GM19397 (cell line): ENCODE data around the gene IL3.

ENCODE experiments used
- ATAC-seq: cut with Tn5 transposase; IDR thresholded peaks from one replicate; pipeline ENCODE4 v1.9.1; 2021; ENCODE audit warnings: mild to moderate bottlenecking, moderate library complexity; ENCODE audit not compliant: unreplicated experiment

Gene IL3

DNA sequence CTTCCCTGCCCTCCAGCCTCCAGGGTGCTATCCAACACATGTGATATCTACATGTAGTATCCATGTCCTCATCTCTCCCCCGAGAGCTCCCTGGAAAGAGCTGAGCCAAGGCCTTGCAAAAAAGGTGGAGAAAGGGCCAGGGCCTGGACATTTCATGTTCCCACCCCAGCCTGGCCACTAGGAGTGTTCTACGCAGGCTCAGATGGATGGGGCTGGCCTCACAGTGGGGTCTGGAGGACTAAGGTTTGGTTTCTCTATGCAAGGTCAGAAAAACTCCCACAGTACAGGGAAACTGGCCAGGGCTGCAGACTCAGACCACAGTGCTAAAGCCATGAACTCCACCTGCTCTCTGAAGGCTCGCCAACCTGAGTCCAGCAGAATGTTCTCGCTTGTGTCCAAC lies 11.6 kb downstream of the IL3 start:
- no peak for ATAC-seq

DNA sequence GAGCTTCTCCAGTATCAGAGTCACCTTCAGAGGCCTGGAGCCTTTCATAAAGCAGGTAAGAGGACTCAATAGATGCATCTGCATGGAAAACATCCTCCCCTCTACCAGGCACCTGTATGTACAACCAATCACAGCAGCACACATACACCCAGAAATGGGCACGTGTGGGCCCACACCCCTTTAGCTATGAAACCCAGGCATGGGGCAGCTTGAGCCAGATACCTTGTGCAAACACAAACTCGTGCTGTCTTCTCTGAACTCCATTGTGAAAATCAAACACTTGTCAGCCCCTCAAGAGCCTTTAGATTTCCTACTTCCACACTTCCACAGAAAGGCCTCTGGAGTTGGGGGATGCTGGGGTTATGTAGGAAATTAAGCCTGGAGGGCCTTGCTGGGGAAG lies 12.1 kb downstream of the IL3 start:
- ATAC-seq = no peak

- no peak for ATAC-seq
Observed at GRCh38 chr5:132073231-132074013, 13.0 kb downstream of the IL3 start, which contains the start of gene CSF2. Gene CSF2 (plus strand): TSS chr5:132073789. CDS start chr5:132073824, 35 bp downstream.

GRCh38 chr5:132074091-132074771 lies 13.8 kb downstream of the IL3 start:
- ATAC-seq = no peak

DNA sequence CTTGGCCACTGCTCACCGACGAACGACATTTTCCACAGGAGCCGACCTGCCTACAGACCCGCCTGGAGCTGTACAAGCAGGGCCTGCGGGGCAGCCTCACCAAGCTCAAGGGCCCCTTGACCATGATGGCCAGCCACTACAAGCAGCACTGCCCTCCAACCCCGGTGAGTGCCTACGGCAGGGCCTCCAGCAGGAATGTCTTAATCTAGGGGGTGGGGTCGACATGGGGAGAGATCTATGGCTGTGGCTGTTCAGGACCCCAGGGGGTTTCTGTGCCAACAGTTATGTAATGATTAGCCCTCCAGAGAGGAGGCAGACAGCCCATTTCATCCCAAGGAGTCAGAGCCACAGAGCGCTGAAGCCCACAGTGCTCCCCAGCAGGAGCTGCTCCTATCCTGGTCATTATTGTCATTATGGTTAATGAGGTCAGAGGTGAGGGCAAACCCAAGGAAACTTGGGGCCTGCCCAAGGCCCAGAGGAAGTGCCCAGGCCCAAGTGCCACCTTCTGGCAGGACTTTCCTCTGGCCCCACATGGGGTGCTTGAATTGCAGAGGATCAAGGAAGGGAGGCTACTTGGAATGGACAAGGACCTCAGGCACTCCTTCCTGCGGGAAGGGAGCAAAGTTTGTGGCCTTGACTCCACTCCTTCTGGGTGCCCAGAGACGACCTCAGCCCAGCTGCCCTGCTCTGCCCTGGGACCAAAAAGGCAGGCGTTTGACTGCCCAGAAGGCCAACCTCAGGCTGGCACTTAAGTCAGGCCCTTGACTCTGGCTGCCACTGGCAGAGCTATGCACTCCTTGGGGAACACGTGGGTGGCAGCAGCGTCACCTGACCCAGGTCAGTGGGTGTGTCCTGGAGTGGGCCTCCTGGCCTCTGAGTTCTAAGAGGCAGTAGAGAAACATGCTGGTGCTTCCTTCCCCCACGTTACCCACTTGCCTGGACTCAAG lies 14.6 kb downstream of the IL3 start:
- no peak for ATAC-seq

DNA sequence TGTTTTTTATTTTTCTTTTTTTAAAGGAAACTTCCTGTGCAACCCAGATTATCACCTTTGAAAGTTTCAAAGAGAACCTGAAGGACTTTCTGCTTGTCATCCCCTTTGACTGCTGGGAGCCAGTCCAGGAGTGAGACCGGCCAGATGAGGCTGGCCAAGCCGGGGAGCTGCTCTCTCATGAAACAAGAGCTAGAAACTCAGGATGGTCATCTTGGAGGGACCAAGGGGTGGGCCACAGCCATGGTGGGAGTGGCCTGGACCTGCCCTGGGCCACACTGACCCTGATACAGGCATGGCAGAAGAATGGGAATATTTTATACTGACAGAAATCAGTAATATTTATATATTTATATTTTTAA lies 15.2 kb downstream of the IL3 start:
- ATAC-seq = no peak

DNA sequence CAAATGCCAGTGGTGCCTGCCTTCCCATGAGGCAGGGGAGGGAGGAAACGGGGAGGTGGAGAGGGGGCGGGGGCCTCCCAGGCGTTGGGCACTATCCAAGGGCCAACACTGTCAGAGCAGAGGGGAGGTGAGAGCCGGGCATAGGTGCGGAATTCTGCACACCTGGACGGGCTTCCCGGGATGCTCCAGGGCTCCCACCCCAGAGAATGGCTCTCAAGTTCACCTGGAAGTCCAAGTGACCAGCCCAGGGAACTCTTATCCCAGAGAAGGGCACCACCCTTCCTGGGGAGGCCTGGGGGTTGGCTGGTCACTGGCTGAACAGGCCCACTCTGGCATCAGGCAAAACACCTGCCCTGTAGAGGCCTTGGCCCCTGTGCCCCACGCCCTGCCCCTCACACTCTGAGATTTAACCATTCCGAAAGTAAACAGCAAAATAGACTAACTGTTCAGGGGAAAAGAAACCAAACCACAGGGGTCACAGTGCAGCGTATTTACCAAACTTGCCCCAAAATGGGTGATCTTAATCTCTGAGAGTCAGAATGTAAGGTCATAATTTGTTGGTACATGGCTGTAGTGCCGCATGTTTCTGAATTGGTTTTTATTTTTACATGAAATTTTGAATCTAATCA lies 15.9 kb downstream of the IL3 start:
- ATAC-seq = no peak

- ATAC-seq = no peak
Observed at GRCh38 chr5:132076983-132077382, 16.5 kb downstream of the IL3 start.

DNA sequence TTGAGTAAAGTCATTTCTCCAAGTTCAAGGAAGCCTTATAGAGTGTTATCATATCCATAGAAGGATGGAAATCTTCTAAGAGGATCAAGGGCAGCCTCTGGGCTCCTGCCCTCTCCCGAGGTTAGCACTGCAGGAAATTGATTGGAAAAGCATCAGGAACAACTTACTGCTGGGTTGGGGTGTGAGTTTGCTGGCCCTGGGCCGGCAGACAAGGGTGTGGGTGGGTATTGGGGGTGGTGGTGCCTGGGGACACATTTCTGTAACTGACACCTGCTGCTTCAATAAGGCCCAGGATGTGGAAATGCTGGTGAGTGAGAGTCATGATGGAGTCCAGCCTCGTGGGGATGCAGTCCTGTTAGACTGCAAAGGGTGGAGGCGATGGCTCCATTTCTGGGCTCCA lies 18.6 kb downstream of the IL3 start:
- no peak for ATAC-seq

- no peak for ATAC-seq
Observed at GRCh38 chr5:132079619-132080018, 19.2 kb downstream of the IL3 start.

DNA sequence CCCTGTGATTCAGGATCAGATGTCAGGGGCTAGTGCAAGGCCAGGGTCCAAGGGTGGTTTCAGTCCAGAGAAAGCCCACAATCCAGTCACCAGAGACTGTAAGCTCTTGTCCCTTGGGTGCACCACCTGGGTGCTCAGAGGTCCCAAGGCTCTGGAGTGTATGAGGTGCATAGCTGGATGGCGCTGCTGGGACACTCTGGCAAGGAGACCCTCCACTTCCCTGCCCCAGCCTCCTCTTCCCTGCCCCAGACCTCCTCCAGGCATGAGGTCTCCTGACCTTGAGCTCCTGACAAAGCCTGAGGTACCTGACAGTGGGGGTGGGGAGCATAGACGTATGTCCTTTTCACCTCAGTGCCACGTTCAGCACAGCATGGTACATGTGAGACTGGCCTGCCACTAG lies 20.1 kb downstream of the IL3 start:
- ATAC-seq = no peak

DNA sequence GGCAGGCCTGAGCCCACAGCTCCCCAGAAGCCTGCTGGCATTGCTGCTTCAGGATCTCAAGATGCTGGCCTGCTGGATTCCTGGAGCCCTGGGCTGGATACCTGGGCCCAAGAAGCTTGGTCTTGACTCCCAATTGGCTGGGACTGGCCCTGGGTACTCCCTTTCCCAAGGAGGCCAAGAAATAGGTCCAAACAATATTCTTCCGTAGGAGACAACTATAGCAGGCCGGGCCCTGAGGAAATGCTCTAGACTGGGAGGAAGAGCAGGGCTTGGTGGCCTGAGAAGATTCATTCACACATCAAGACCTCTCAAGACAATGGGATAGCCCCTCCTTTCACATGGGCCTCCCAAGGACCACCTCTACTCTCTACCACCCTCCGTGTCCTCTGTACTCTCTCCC lies 21.0 kb downstream of the IL3 start:
- no peak for ATAC-seq

DNA sequence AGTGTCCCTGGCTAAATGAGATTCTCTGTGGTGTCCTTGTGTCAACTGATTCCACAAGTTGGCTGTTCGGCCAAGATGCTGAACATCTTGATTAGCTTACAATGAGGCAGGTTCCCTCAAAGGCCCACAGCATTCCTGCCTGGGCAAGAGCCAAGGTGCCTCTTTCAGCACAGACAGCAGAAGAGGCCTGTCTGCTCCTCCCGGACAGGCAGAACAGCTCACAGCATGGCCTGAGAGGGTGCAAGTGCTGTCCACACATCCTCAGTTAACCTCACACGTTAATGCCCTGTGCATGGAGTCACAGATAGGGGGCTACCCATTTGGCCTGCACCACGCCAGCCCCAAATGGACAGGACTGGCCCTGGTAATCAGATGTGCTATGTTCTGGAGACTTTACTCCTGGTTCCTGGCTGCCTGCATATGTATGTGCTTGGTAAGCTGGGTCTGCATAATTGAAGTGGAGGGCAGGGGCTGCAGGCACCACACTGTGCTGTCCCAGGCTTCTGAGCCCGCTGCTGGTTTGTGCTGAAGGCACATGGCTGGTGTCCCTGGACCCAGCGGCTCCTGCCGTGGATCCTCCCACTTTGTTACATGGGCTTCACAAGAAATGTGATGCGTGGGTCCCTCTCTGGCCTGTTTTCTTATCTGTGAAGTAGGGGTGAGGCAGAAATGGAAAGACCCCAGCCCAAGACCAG lies 22.0 kb downstream of the IL3 start:
- no peak for ATAC-seq

DNA sequence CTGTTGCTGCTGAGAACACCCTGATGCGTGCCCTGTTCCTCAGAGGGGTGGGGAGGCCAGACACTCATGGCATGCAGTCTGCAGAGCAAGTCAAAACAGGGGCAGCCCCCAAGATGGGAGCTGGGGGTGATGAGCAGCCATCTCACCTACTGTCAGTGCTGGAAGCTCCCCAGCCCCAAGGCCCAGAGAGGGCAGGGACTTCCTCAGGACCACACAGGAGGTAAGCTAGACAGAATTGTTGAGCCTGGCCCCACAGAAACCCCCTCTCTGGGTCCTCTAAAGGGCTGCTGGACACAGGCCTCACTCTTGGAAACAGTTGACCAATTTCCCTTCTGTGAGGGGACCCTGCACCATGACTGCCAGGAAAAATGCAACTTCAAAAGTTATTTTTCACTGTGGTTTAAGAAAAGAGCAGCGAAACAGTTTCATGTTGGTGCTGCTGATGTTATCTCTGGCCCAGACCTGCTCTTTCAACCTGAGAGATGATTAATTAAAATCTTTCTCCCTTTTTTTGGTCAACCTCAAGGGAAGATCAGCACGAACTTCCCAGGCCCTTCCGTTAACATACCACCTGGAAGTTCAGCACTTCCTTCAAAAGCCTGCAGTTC lies 22.7 kb downstream of the IL3 start:
- no peak for ATAC-seq

GRCh38 chr5:132085686-132086085 lies 25.2 kb downstream of the IL3 start:
- no peak for ATAC-seq

DNA sequence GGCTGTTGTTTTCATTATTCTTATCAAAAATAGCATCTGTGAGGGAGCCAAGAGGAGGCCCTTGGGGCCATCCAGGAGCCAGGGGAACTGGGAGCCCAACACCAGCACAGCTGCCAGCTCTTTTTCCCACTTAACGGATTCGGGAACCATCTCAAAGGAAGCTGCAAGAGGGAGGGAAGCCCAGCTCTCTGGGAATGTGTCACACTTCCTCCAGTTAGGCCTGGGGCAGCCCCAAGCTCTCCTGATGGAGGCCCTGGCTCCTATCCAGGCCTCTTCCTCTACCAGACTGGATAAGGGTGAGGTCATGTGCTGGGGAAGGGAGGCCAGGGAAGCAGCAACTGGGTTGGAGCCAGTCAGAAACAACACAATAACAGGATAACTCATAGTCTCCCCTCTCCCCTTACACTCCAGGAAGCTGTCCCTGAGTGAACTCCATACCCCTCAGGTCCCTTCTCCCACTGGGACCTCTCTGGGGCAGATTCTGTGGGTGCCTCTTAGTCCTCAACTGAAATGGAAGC lies 25.9 kb downstream of the IL3 start:
- no peak for ATAC-seq

DNA sequence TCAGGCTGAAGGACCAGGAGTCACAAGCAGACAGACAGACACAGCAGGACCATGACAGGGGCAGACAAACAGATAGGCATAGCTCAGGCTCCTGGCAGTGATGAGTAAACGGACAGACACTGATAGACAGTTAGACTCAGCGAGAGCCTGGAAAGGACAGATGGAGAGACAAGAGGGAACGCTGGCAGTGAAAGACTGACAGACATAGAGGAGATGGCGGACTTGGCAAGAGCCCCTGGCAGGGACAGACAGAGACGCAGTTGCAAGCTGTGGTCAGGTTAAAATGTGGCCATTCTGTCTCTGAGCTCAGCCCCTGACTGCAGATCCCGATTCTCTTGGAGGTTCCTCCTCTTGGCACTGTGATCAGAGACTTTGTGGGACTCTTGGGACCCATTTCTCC lies 26.7 kb downstream of the IL3 start:
- ATAC-seq = no peak

DNA sequence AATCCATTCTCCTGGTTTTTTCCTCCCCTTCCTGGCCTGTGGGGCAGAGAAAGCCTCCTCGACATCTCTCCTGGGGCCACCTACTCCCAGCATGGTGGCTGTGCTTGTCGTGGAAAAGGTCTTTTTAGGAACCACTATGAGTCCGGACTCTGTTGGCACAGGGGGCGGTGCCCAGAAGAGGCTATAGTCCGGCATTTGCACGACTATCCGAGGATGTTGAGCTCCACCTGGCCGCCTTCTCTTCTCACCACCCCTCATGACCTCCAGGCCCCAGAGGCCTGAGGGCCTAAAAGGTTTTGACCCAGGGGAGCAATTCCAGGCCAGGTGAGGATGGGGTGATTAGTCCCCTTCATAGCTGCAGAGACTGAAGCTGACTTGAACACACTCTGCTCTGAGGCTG lies 27.2 kb downstream of the IL3 start:
- no peak for ATAC-seq

GRCh38 chr5:132089363-132089762 lies 28.9 kb downstream of the IL3 start:
- no peak for ATAC-seq

GRCh38 chr5:132090107-132090506 lies 29.7 kb downstream of the IL3 start:
- no peak for ATAC-seq
